GM18868 (cell line): Measurements from ENCODE around the gene FSTL3.

Experiments used
- ATAC-seq: cut with Tn5 transposase; IDR thresholded peaks from one replicate; pipeline ENCODE4 v1.9.1; 2021; ENCODE audit warnings: mild to moderate bottlenecking, moderate library complexity; ENCODE audit not compliant: unreplicated experiment

The FSTL3 gene

DNA sequence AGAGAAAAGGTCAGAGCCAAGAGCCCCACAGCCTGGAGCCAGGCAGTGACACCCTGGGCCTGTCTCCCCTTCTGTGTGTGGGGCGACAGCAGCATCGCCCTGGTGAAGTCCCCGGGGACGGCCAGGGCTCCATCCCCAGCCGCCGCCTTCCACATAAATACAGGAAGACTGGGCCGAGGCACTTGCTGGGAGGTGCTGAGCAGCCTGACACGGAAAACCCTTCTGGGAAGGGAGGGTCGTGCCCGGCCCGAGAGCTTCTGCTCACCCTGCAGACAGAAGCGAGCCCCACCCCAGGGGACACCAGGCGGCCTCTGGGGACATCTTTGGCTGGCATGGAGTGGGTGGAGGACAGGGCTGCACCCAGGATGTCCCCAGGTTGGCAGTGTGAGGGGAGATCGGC, 31.4 kb upstream of the FSTL3 start:
- no peak for ATAC-seq

DNA sequence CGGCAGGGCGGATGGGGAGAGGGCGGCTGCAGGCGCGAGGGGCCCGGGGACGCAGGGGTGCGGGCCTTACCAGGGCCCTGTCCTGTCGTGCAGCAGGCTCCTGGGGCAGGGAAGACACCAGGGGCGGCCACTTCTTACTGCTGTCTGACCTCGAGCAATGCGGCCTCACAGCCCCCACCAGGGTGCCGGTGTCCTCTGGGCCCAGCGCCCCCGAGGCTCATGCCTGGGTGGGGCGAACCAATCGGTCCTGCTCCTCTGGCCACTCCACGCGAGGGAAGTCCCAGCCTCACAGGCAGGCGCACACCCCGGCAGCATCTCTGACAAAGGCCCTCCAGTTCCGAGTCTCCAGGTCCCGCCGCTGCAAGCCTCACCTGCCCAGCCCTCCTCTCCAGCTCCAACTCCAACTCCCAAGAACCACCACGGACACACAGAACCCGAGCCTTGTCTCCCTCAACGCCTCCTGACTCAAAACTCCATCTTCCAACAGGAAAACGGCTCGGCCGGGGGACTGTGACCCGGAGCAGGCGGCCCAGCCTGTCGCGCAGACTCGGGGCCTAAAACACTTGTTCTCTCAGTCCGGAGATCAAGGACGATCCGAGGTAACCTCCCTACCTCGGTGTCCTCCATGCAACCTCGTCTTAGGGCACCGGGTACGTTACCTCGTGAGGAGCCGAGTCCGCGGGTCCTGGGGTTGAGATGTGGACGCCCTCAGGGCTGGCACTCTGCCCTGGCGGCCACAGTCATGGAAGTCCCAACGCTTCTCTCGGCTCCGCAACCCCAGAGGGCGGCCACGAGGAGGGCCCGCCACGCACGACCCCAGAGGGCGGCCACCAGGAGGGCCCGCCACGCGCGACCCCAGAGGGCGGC, 30.0 kb upstream of the FSTL3 start:
- ATAC-seq: no peak

DNA sequence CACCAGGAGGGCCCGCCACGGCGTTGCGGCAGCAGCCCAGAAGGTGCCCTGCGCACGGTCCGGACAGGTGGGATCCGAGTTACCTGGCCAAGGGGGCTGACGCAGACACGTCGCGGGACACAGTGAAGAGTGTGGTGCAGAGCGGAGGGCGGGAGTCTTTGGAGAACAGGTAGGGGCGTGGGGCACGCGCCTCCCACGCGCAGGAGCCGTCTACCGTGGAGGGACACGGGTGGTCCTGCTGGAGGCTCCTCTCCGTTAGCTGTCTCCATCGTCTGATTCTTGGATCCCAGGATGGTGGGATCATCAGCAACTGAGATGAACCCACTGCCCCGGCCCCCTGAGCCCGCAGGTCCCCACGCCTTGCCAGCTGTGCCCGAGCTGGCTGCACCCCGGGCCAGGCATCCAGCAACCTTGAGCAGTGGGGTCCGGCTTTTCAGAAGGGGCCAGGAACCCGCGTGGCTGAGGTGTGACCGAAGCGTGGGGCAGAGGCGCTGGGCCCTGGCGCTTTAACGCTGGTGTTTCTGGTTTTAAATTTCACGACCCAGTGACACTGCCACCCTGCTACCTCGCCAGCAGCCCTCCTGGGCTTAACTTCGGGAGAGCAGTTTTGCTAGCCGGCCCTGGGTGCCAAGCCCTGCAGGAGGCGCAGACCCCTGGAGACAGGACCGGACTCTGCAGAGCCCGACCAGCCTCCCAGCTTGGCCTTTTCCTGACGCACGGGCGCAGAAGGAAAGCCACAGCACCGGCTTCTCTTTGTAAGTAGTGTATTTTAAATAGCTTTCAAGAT, 29.2 kb upstream of the FSTL3 start:
- ATAC-seq: no peak

DNA sequence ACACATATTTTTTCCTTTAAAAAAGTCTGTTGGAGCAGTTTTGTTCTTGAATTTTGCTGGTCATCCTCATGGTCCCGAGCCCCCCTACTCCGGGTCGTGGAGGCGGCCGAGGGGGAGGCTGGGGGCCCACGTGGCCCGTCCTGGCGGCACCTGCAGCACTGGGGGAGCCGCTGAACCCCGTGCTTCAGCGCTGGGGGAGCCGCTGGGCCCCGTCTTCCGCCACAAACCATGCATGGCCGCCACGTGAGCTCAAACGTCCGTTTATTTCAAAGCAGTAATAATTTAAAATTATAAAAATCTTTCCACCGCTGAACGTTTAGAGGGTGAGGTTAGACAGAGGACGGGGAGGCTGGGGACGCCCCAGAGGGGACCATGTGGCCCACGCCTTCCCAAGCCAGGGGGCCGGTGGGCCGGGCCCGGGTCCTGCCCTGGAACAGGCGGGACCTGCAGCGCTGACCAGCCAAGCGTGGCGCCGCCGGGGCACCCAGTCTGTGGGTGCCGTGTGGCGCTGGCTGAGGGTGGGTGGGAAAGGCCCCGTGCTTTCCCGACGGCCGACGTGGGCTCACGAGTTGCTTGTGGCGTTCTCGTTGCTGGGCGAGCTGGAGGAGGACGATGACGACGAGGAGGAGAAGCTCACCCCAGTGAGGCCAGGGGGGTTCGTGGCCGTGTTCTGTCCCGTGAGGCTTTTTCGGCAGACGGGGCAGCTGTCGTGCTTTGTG, 28.5 kb upstream of the FSTL3 start:
- ATAC-seq: no peak

DNA sequence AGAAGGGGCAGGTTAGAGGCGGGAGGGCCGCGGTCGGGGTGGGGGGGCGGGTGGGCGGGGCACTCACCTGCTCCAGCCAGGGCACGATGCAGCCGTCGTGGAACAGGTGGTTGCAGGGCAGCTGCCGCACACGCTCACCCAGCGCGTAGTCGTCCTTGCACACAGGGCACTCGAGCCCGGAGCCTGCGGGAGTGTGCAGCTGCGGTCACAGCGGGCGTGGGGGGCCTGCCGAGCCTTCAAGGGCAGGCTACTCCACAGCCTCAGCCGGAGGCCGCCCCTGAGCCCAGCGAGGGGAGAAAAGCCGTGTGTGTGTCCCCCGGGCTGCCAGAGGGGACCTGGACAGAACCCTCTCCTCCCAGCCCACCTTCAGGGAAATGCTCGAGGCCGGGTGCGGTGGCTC, 27.9 kb upstream of the FSTL3 start:
- ATAC-seq: no peak

DNA sequence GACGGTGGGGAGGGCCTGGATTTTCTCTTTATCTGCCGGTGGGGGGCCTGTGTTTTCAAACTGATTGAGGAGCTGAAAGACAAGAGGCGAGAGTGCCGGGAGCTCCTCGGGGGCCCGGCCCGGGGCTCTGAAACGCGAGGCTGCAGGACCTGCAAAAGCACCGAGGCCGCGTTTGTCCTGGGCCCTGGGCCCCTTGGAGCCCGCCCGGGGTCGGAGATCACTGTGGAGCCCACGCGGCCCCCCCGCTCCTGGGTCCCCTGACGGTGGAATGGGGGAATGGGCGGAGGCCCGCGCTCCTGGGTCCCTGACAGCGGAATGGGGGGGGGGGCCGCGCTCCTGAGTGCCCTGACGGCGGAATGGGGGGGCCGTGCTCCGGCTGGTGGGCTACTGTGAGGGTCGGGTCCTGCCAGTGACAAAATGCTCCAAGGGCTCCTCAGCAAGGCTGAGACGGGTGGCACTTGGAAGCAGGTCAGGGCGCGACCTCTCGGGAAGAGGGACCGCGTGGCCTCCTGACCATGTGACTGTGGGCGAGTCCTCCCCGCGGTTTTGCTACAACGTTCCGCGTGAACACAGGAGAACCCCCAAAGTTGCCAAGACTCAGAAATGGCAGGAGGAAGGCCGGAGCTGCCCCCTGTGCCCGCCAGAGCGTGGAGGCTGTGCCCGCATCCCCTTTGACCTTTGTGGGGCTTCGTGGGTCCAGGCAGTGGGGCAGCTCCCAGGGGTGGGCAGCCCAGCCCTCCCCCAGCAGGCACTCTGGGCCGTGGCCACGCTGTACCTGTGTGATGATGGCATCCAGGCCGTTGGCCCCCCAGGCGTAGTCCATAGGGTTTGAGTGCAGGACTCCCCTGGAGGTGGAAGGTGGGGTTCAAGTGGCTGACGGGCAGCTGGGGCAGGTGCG, 27.0 kb upstream of the FSTL3 start:
- no peak for ATAC-seq

DNA sequence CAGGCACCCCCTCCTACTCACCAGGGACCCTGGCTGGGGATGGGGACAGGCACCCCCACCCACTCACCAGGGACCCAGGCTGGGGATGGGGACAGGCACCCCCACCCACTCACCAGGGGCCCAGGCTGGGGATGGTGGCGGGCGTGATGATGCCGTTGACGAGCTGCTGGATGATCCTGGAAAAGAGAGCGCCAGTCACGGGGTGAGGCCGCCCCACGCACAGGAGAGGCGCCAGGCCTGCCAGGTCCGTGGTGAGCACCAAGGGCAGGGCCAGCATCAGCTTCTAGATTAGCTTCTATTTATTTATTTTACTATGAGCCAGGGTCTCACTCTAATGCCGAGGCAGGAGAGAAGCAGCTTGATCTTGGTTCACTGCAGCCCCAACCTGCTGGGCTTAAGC, 26.1 kb upstream of the FSTL3 start:
- no peak for ATAC-seq

DNA sequence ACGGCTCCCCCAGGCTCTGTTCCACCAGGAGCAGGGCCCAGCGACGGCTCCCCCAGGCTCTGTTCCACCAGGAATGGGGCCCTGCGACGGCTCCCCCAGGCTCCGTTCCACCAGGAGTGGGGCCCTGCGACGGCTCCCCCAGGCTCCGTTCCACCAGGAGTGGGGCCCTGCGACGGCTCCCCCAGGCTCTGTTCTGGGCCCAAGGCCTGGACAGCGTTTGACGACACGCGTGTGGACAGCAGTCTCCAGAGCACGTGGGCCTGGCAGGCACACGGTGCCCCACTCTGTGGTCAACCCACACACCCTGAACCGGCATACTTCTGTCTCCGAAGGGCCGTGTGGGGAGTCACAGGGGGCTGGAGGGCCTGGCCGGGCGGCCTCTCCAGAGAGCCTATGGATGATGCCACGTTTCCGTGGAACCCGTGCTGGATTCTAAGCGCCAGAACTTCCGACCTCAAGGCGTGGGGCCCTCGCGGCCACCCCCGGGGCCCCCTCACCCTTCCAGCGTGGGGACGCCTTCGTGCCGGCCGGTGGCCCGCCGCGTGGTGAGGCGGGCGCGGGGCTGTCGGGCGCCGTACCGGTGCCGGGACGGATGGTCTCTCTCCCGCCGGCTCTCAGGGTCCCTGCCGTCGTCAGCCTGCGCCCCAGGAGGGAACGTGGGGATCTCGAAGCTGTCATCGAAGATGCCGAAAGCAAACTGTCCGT, 24.9 kb upstream of the FSTL3 start:
- ATAC-seq: no peak

DNA sequence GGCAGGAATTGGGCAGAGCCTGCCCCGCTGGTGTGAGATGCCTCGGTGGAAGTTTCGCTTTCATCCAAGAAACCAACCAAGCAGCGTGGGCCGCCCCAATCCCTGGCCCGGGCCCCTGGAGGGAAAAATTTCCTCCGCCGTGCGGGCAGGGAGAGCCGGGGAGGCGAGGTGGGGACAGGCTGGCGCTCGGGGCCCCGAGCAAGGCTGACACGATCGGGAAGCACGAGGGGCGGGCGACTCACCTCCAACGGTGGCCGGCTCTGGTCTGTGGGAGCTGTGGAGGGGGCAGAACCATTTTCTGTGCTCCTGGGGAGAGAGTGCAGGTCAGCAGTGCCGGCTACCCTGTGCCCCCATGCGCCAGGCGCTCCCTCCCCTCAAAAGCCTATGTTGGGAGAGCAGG, 24.2 kb upstream of the FSTL3 start:
- no peak for ATAC-seq

DNA sequence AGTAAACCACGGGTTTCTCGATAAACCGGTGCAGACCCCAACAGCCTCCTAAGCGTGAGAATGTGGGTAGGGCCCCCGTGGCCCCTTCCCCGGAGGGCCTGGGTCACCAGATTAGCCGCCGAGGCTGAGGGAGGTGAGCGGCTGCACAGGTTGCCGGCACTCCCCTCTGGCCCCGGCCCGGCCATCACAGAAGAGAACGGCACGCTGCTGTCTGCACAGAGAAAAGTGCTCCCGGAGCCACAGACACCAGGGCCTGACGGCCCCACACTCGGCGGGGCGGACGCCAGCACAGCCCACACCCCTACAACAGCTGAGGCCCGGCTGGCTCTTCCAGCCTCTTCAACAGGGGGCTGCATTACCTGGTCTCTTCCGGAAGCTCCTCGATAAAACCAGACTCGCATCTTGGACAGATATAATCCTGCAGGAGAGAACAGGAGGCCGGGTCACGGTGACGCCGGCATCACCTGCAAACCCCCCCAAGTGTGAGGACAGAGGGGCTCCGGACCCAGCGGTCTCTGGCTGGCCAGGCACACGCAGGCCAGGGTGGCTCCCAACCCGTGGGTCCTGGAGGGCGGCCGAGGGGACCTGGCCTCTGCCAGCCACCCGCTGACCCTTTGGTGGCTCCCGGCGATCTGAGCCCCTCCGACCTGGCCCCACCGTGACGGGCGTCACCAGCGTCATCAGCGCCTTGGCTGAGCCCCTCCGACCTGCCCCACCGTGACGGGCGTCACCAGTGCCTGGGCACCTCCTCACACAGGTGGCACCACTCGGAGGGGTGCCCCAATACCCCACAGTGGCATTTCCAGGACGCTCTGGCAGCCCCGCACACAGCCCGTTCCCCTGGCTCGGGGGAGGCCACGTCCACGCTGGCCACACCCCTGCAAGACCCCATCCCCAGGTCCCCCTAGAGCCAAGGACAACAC, 23.5 kb upstream of the FSTL3 start:
- no peak for ATAC-seq

DNA sequence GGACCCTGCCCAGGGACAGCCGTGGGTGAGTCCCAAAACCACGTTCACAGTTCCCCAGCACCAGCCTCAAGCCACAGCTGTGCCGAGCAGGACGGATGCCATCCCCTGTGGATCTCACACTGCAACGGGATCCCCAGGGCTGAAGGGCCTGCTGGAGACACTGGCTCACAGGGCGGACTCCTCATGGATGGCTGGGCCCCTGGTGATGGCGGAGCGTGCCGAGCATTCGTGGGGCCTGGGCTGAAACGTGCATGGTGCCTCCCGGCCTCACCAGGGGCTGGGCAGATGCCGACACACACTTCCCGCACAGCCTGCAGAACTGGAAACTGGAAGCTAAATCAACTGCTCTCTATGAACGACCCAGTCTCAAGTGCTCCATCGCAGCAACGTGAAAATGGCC, 22.8 kb upstream of the FSTL3 start:
- no peak for ATAC-seq

DNA sequence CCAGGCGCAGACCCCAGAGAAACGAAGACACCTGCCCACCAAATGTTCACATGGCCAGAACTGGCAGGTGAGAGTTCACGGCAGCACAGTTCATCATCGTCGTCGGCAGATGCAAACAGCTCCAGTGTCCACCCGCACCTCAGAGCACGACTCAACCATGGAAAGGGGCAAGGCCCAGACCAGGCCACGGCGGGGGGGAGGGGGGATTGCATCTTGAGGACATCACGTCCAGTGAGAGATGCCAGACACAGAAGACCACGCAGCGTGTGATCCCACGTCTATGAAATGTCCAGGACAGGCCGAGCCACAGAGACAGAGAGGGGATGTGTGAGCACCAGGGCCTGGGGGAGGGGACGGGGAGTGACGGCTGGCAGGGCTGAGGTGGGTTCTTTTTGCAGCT, 20.5 kb upstream of the FSTL3 start:
- ATAC-seq: no peak

DNA sequence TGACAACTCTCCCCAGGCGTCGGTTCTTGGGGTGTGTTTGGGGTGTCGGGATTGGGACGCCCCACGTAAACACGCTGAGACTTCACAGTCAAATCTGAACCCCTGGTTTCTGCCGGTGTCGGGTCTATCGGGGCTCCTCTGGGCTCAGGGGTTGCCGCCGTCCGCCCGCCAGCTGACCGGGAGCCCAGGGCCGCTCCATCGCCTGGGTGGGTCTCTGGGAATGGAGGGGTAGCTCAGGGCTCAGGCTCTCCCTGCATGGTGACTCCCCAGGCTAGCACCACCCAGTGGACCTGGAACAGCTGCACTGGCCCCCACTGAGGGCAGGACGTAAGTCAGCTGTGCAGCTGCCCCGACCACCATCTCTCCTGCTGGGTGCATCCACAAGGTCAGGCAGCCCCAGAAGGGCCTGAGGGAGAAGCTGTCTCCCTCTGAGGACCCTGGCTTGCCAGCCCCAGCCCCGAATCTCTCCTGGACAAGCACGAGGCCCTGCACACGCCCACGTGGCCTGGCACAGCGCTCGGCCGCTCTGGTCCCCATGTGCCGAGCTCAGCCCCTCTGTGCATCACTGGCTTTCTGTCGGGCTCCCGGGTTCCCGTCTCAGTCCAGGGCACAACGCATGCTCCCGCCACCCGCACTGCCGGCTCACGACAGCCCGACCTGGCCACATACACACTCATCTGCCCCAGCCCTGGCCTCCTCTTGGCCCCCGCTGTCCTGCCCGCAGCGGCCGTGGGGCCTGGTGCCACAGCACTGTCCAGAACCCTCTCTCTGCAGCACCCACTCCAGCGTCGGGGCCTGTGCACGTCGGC, 19.2 kb upstream of the FSTL3 start:
- no peak for ATAC-seq

DNA sequence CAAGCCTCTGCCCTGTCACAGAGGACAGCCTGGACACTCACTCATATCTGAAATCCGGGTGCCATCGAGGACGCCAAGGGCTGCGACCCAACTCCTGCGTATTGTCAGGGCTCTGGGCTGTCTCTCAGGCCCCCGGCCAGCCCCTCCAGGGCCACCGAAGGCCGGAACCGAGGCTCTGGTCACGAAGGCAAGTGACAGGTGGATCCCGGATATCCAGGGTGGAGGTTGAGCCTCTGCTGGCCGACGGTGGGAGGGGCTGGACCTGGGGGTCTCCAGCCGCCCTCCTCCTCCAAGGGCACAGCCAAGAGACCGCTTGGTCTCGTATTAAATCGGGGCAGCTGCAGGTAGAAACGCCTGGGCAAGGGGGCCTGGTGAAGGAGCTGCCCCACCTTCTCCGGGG, 18.6 kb upstream of the FSTL3 start:
- ATAC-seq: no peak

DNA sequence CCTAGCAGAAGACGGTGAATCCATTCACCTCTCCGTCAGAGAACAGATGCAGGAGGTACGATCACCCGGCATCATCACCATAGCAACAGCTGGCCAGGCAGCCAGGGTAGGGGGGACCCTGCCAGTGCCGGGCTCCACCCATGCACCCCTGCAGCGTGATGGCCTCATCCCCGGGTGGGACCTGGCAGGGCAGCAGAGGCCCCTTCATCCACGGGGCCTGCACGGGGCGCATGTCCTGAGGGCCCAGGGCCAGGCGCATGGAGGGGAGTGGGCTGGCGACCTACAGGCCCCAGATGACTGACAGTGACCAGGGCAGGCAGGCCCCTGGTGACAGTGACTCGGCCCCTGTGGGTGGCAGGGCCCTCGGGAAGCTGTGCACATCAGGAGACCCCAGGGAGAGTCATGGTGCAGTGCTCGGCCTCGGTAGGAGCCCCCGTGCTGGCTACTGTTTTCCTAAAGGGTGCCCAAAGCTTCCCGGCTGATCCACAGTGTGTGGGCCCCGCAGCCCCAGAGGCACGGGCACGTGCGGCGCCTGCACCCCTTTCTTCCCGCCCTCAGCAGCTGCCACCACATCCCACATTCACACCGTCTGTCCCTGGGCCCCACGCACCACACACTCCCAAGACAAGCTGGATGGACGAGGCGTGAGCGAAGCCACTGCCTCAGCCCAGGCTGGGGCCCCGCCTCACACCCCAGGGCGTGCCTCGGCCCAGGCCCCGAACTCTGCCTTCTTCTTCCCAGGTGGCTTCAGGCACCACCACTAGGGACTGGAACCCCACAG, 17.9 kb upstream of the FSTL3 start:
- no peak for ATAC-seq

DNA sequence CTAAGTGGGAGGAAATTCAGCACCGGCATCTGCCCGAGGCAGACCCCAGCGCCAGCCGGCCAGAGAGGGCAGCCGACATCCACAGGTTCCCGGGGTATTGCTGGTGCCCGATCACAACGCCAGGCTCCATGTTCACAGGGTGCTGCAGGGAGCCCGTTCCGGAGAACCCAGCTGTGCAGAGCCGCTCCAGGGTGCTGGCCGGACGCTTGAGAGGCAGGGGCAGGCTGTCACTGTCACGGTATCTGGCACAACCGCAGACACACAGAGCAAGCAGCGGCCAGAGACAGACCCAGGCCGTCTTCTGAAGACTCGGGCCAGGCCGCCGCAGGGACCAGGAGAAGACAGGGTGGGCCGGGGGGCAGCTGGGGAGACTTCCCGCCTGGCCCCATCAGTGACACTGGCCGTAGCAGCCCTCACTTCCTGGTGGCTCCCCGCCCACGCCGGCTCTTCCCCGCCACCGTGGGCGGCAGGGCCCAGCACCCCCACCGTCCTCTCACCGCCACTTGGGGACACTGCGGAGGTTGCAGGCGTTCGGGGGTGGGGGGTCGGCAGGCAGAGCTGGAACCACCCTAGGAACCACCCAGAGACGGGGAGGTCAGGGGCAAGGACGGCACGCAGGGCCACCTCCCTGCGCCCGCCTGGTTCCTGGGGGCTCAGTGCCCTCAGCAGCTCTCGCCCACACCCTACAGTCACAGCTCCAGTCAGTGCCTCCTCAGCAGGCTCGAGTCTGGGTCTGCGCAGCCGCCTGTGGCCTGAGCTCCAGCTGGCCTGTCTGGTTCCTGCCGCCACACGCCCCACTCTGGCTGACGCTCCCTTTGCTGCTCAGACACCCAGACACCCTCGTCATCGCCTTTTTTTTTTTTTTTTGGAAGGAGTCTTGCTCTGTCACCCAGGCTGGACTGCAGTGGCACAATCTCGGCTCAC, 17.0 kb upstream of the FSTL3 start:
- no peak for ATAC-seq
